ENCODE data around the gene CDS1. TPM values are rescaled to one million over a fixed set of nuclear protein-coding genes. Genes with fewer than 3 reads are reported as not detected.

Gene CDS1
- total RNA-seq, 2 donors from 2014 or later = 44.2 to 51.9 TPM

GRCh38 chr4:84574069-84574720 lies 8.7 kb upstream of the CDS1 start:
- DNase-seq = no peak
- no peak for TF ChIP-seq CTCF (IDR thresholded peaks at IDR 0.05)
- intact Hi-C loops (cut with DNase I) = no loop called here

GRCh38 chr4:84578540-84579402 lies 4.2 kb upstream of the CDS1 start:
- peak; percentile 45 for TF ChIP-seq CTCF (IDR thresholded peaks at IDR 0.05)
- DNase-seq = peak; percentile 32
- Histone ChIP-seq H3K9me3 (no peaks in the 10 kb centered on the region), H3K9ac (ENCODE audit: low read depth in 2 of 2, low read length in 2 of 2) (no peak overlapping the region), H3K36me3 (no peaks in the 10 kb centered on the region), H3K4me3 (no peak overlapping the region), H3K27me3 (peaks cover 4% of the 10 kb centered on the region), H3K4me1 (no peaks in the 10 kb centered on the region), H3K27ac (no peak overlapping the region)
- intact Hi-C loops (cut with DNase I) = no loop called here

More at GRCh38 chr4:84574069-84574720, 8.7 kb upstream of the CDS1 start:
- H3K27ac ChIP-seq = no peak overlapping the region
- no peak overlapping the region for H3K9ac ChIP-seq (ENCODE audit: low read depth in 2 of 2, low read length in 2 of 2)
- no peak overlapping the region for H3K4me3 ChIP-seq
- no peaks in the 10 kb centered on the region for H3K4me1 ChIP-seq
- H3K9me3 ChIP-seq = no peaks in the 10 kb centered on the region
- H3K36me3 ChIP-seq = no peaks in the 10 kb centered on the region
- no peaks in the 10 kb centered on the region for H3K27me3 ChIP-seq

DNA sequence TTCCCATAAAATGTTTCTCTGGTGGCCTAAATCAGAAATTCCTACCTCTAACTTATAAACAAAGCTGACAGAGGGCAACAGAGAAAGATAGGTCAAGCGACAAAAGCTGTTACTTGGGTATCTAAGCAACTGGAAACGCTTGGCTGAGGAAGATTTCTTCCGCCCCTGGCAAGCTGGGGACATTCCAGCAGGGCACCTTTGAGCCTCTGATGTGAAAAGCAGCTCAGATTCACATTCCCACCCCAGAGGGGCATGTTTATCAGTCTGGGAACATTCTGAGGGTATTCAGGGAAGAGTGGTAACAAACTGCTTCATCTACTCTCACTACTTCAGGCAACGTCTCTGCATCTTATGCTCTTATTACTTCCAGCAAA lies 3.5 kb upstream of the CDS1 start:
- no peak overlapping the region for H3K9ac ChIP-seq (ENCODE audit: low read depth in 2 of 2, low read length in 2 of 2)
- intact Hi-C loops (cut with DNase I) = no loop called here

DNA sequence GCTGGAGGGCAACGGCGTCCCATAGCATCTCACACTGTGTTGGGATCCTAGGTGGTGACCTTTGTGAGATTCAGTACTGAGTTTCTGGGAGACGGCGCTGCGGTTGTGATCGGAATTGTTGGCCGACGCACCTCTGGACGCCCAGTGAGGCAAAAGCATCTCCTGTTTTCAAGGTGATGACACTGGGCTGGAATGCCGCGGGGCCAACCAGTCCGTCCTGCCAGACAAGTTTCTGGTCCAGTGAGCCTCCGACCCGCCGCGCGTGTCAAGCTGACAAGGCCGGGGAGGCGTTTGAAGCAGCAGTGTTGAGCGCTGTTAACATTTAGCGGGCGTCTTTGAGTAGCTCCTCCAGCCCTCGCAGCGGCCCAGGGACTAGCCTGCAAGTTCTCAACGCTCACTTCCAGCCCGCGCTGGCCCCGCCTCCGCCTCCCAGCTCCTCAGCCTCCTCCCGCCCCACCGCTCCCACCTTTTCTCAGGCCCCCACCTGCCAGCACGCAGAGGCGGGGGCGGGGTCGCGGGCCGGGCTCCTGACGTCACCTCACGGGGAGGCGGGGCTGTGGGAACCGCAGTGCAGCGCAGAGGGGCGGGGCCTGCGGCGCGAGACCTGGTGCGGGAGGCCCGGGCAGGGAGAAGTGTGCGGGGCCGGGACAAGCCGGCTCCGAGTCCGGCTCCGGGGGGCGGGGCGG lies 482 bp upstream of the CDS1 start:
- H3K9ac ChIP-seq (ENCODE audit: low read depth in 2 of 2, low read length in 2 of 2) = peak overlapping the region; percentile 73 to 92
- H3K4me3 ChIP-seq = peak overlapping the region; percentile 78
- H3K27me3 ChIP-seq = peaks cover 4% of the 10 kb centered on the region
- TF ChIP-seq CTCF (IDR thresholded peaks at IDR 0.05) = no peak
- intact Hi-C loops (cut with DNase I) = loop anchor here (5.0 kb wide), 1 partner anchor 385 kb away; the partner anchor contains the start of gene WDFY3
- H3K27ac ChIP-seq = peak overlapping the region; percentile 90
- H3K36me3 ChIP-seq = no peaks in the 10 kb centered on the region
- peak; percentile 97 for DNase-seq
- H3K9me3 ChIP-seq = no peaks in the 10 kb centered on the region
- no peaks in the 10 kb centered on the region for H3K4me1 ChIP-seq

More for the DNA sequence above, 3.5 kb upstream of the CDS1 start:
- H3K36me3 ChIP-seq = no peaks in the 10 kb centered on the region
- H3K27ac ChIP-seq = no peak overlapping the region
- H3K9me3 ChIP-seq = no peaks in the 10 kb centered on the region
- TF ChIP-seq CTCF (IDR thresholded peaks at IDR 0.05) = no peak
- no peak for DNase-seq
- H3K4me1 ChIP-seq = no peaks in the 10 kb centered on the region
- H3K4me3 ChIP-seq = no peak overlapping the region
- H3K27me3 ChIP-seq = peaks cover 4% of the 10 kb centered on the region

DNA sequence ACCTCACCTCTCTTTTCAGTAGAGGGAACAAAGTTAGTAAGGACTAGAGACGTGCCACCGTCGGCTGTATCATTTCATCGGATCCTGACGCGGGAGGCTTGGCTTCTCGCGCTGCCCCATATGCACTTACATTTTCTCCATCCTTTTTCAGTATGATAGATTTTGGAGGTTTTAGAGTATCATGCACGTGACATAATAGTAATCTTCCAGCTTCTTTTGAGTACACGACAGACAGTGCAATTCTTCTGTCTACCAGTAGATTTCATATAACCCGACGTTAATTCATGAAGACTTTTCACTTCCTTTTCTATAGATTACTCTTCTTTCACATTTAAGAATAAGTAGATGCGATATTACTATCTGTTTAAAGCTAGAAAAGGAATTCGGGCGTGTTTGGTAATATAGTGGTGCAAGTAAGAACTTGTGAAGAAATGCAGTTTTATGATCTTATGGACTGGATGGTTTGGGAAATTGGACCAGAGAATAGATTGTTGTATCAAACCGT lies 1.0 kb downstream of the CDS1 start:
- DNase-seq = no peak
- intact Hi-C loops (cut with DNase I) = loop anchor here (5.0 kb wide), 1 partner anchor 383 kb away; the partner anchor contains the start of gene WDFY3
- Histone ChIP-seq H3K9ac (ENCODE audit: low read depth in 2 of 2, low read length in 2 of 2) (peak overlapping the region; percentile 92 to 95), H3K4me3 (peak overlapping the region; percentile 78), H3K27me3 (peaks cover 4% of the 10 kb centered on the region), H3K27ac (peak overlapping the region; percentile 90), H3K36me3 (no peaks in the 10 kb centered on the region), H3K9me3 (no peaks in the 10 kb centered on the region), H3K4me1 (no peaks in the 10 kb centered on the region)
- TF ChIP-seq CTCF (IDR thresholded peaks at IDR 0.05) = no peak

Measured in colonic mucosa (tissue), 4 donors.